Measurements from ENCODE around the gene ECE2.

ECE2 gene

GRCh38 chr3:184328516-184328915 is 52.7 kb downstream of the ECE2 start:
- no peak for DNase-seq (ENCODE audit: low read depth)
- no peak overlapping the region for H3K4me3 ChIP-seq (ENCODE audit: low read depth, low read length)
- TF ChIP-seq MYC (IDR thresholded peaks at IDR 0.05; ENCODE audit: low read depth, low read length): no peak
- no peak for TF ChIP-seq CTCF (IDR thresholded peaks at IDR 0.05; ENCODE audit: low read depth, low read length)
- TF ChIP-seq MAX (IDR thresholded peaks at IDR 0.05; ENCODE audit: low read depth, low read length): no peak
- TF ChIP-seq POLR2A (IDR thresholded peaks at IDR 0.05; ENCODE audit: extremely low read depth, insufficient read length): no peak

- no peak for DNase-seq (ENCODE audit: low read depth)
- TF ChIP-seq MAX (IDR thresholded peaks at IDR 0.05; ENCODE audit: low read depth, low read length): no peak
- TF ChIP-seq POLR2A (IDR thresholded peaks at IDR 0.05; ENCODE audit: extremely low read depth, insufficient read length): no peak
- TF ChIP-seq MYC (IDR thresholded peaks at IDR 0.05; ENCODE audit: low read depth, low read length): no peak
- TF ChIP-seq CTCF (IDR thresholded peaks at IDR 0.05; ENCODE audit: low read depth, low read length): no peak
- no peak overlapping the region for H3K4me3 ChIP-seq (ENCODE audit: low read depth, low read length)
Measured at GRCh38 chr3:184332370-184333090, 56.7 kb downstream of the ECE2 start.

- TF ChIP-seq MAX (IDR thresholded peaks at IDR 0.05; ENCODE audit: low read depth, low read length) (no peak), MYC (IDR thresholded peaks at IDR 0.05; ENCODE audit: low read depth, low read length) (no peak), POLR2A (IDR thresholded peaks at IDR 0.05; ENCODE audit: extremely low read depth, insufficient read length) (no peak), CTCF (IDR thresholded peaks at IDR 0.05; ENCODE audit: low read depth, low read length) (no peak)
- DNase-seq (ENCODE audit: low read depth): no peak
- H3K4me3 ChIP-seq (ENCODE audit: low read depth, low read length): no peak overlapping the region
Measured at GRCh38 chr3:184333190-184333589, 57.4 kb downstream of the ECE2 start.

GRCh38 chr3:184333700-184334099 is 57.9 kb downstream of the ECE2 start:
- DNase-seq (ENCODE audit: low read depth): no peak
- TF ChIP-seq POLR2A (IDR thresholded peaks at IDR 0.05; ENCODE audit: extremely low read depth, insufficient read length) (no peak), MYC (IDR thresholded peaks at IDR 0.05; ENCODE audit: low read depth, low read length) (no peak), CTCF (IDR thresholded peaks at IDR 0.05; ENCODE audit: low read depth, low read length) (no peak)
- H3K4me3 ChIP-seq (ENCODE audit: low read depth, low read length): no peak overlapping the region

GRCh38 chr3:184334470-184335158 is 58.8 kb downstream of the ECE2 start:
- no peak overlapping the region for H3K4me3 ChIP-seq (ENCODE audit: low read depth, low read length)
- no peak for TF ChIP-seq CTCF (IDR thresholded peaks at IDR 0.05; ENCODE audit: low read depth, low read length)
- no peak for TF ChIP-seq MAX (IDR thresholded peaks at IDR 0.05; ENCODE audit: low read depth, low read length)
- no peak for TF ChIP-seq MYC (IDR thresholded peaks at IDR 0.05; ENCODE audit: low read depth, low read length)
- no peak for TF ChIP-seq POLR2A (IDR thresholded peaks at IDR 0.05; ENCODE audit: extremely low read depth, insufficient read length)
- no peak for DNase-seq (ENCODE audit: low read depth)

Measured in NB4 (cell line).